CD8-positive, alpha-beta memory T cell (primary cell): ENCODE results near the gene DIPK1B. TPM values are rescaled to one million over a fixed set of nuclear protein-coding genes. Genes with fewer than 3 reads are reported as not detected.

Source experiments
- CTCF ChIA-PET: fragments of 350-600 bp; sonication (Branson Sonifier 250); formaldehyde crosslinking; loops from one replicate; lab custom pipeline; 2021; ENCODE audit warnings: antibody characterized with exemption; lab: Charles Lee
- POLR2A ChIA-PET: fragments of 350-600 bp; sonication (Branson Sonifier 250); formaldehyde crosslinking; loops from one replicate; lab custom pipeline; 2021; ENCODE audit warnings: antibody characterized with exemption; lab: Charles Lee
- DNase-seq, 5 donors: peaks; one replicate each; pipeline versions ENCODE4 v3.0.0 to v3.0.0-alpha.2; 2020 to 2022; ENCODE audit warnings: mixed read lengths in 1 of 5
- H3K27ac ChIP-seq: one replicate; pipeline ENCODE4 v1.7.0; 2013; ENCODE audit warnings: low read depth, mild to moderate bottlenecking, low read length, moderate library complexity
- H3K27me3 ChIP-seq: 2 replicates; pipeline ENCODE4 v1.7.0; 2013; ENCODE audit warnings: low read length, mild to moderate bottlenecking; ENCODE audit not compliant: insufficient read depth, poor library complexity, severe bottlenecking
- H3K36me3 ChIP-seq: 2 replicates; pipeline ENCODE4 v1.7.0; 2013; ENCODE audit warnings: mild to moderate bottlenecking, low read length, moderate library complexity; ENCODE audit not compliant: insufficient read depth
- H3K4me1 ChIP-seq: 2 replicates; pipeline ENCODE4 v1.7.0; 2013; ENCODE audit warnings: mild to moderate bottlenecking, low read length, moderate library complexity; ENCODE audit not compliant: insufficient read depth
- H3K4me3 ChIP-seq: 2 replicates; pipeline ENCODE4 v1.7.0; 2013; ENCODE audit warnings: mild to moderate bottlenecking, low read length
- H3K9me3 ChIP-seq: 2 replicates; pipeline ENCODE4 v1.7.0; 2013; ENCODE audit warnings: mild to moderate bottlenecking, low read length
- H3K27ac Mint-ChIP-seq, 8 donors: one replicate each; pipeline ENCODE4 v1.8.0; 2020 to 2021; ENCODE audit warnings: mixed read lengths in 8 of 8, mild to moderate bottlenecking in 6 of 8, inconsistent platforms in 3 of 8, moderate library complexity in 3 of 8
- H3K27me3 Mint-ChIP-seq, 2 donors: one replicate each; pipeline ENCODE4 v1.8.0; 2020 to 2021; ENCODE audit warnings: mixed read lengths in 2 of 2, mild to moderate bottlenecking in 1 of 2, moderate library complexity in 1 of 2
- H3K36me3 Mint-ChIP-seq, 3 donors: one replicate each; pipeline ENCODE4 v1.8.0; 2020 to 2021; ENCODE audit warnings: mixed read lengths in 3 of 3, inconsistent platforms in 1 of 3, mild to moderate bottlenecking in 1 of 3
- H3K4me1 Mint-ChIP-seq, 3 donors: one replicate each; pipeline ENCODE4 v1.8.0; 2020 to 2021; ENCODE audit warnings: mixed read lengths in 3 of 3, inconsistent platforms in 1 of 3, mild to moderate bottlenecking in 1 of 3
- H3K4me3 Mint-ChIP-seq, 7 donors: one replicate each; pipeline ENCODE4 v1.8.0; 2020 to 2021; ENCODE audit warnings: mixed read lengths in 7 of 7, mild to moderate bottlenecking in 6 of 7, moderate library complexity in 4 of 7, inconsistent platforms in 2 of 7
- H3K9me3 Mint-ChIP-seq, 5 donors: one replicate each; pipeline ENCODE4 v1.8.0; 2020 to 2022; ENCODE audit warnings: mixed read lengths in 5 of 5, mild to moderate bottlenecking in 3 of 5, moderate library complexity in 2 of 5, inconsistent platforms in 1 of 5
- polyA plus RNA-seq: library from polyadenylated mRNA; unstranded; fragments of 300-500 nt; fragmentation: Illumina TruSeq; gene quantifications from one replicate; pipeline ENCODE4 v1.2.3, GENCODE V29; 2021
- total RNA-seq, 2 experiments: library from RNA; stranded (reverse); gene quantifications; one replicate each; pipeline ENCODE4 v1.2.3, GENCODE V29; 2021

DIPK1B gene
- total and polyA plus RNA-seq, 3 experiments from 2014 or later, result not detected

- Histone ChIP-seq H3K9me3 (peaks cover 9% of the 10 kb centered on the region), H3K4me1 (no peaks in the 10 kb centered on the region), H3K27ac (no peak overlapping the region), H3K4me3 (no peak overlapping the region), H3K27me3 (no peaks in the 10 kb centered on the region), H3K36me3 (no peaks in the 10 kb centered on the region)
- POLR2A ChIA-PET, result no interaction called here
- Mint-ChIP-seq H3K27me3 (peaks cover 8 to 10% of the 10 kb centered on the region in 2 donors), H3K9me3 (peaks cover 14 to 21% (median 15%) of the 10 kb centered on the region in 5 donors), H3K27ac (no peak overlapping the region), H3K4me3 (no peak overlapping the region), H3K36me3 (peaks cover 0 to 12% (median 0%) of the 10 kb centered on the region in 3 donors), H3K4me1 (no peaks in the 10 kb centered on the region)
- CTCF ChIA-PET, result interaction anchor here (1.3 kb wide), 1 partner anchor 9 kb away, joined by 3 read pairs; the partner anchor contains the start of gene LCN8
- DNase-seq, result no peak
Measured at GRCh38 chr9:136748666-136749611, 36.6 kb downstream of the DIPK1B start.

- no peaks in the 10 kb centered on the region for H3K4me1 Mint-ChIP-seq
- no peak for DNase-seq
- H3K27me3 Mint-ChIP-seq, result peaks cover 8 to 12% of the 10 kb centered on the region in 2 donors
- no peak overlapping the region for H3K4me3 Mint-ChIP-seq
- no peaks in the 10 kb centered on the region for H3K36me3 ChIP-seq
- ChIA-PET CTCF (no interaction called here), POLR2A (no interaction called here)
- no peak overlapping the region for H3K4me3 ChIP-seq
- peak overlapping the region in 1 of 8 donors; percentile 54 for H3K27ac Mint-ChIP-seq
- H3K27ac ChIP-seq, result no peak overlapping the region
- no peaks in the 10 kb centered on the region for H3K4me1 ChIP-seq
- H3K27me3 ChIP-seq, result no peaks in the 10 kb centered on the region
- peaks cover 15 to 21% (median 16%) of the 10 kb centered on the region in 5 donors for H3K9me3 Mint-ChIP-seq
- H3K9me3 ChIP-seq, result peaks cover 9% of the 10 kb centered on the region
- peaks cover 0 to 12% (median 0%) of the 10 kb centered on the region in 3 donors for H3K36me3 Mint-ChIP-seq
Measured at GRCh38 chr9:136750526-136750925, 38.2 kb downstream of the DIPK1B start.

- DNase-seq, result no peak
- Mint-ChIP-seq H3K27ac (no peak overlapping the region), H3K4me3 (no peak overlapping the region), H3K27me3 (peaks cover 8 to 18% of the 10 kb centered on the region in 2 donors), H3K36me3 (peaks cover 0 to 12% (median 0%) of the 10 kb centered on the region in 3 donors), H3K4me1 (no peaks in the 10 kb centered on the region), H3K9me3 (peaks cover 15 to 21% (median 19%) of the 10 kb centered on the region in 5 donors)
- POLR2A ChIA-PET, result no interaction called here
- Histone ChIP-seq H3K9me3 (peaks cover 9% of the 10 kb centered on the region), H3K36me3 (no peaks in the 10 kb centered on the region), H3K4me1 (no peaks in the 10 kb centered on the region), H3K27me3 (no peaks in the 10 kb centered on the region), H3K4me3 (no peak overlapping the region), H3K27ac (no peak overlapping the region)
- CTCF ChIA-PET, result interaction anchor here (1.2 kb wide), 1 partner anchor 15 kb away, joined by 3 read pairs; no protein-coding TSS in a partner anchor
Measured at GRCh38 chr9:136751244-136751643, 38.9 kb downstream of the DIPK1B start.

GRCh38 chr9:136751814-136752213 is 39.4 kb downstream of the DIPK1B start:
- Histone ChIP-seq H3K9me3 (peaks cover 9% of the 10 kb centered on the region), H3K27ac (no peak overlapping the region), H3K27me3 (no peaks in the 10 kb centered on the region), H3K4me1 (no peaks in the 10 kb centered on the region), H3K36me3 (no peaks in the 10 kb centered on the region), H3K4me3 (no peak overlapping the region)
- Mint-ChIP-seq H3K9me3 (peaks cover 15 to 22% (median 19%) of the 10 kb centered on the region in 5 donors), H3K36me3 (peaks cover 0 to 12% (median 0%) of the 10 kb centered on the region in 3 donors), H3K27me3 (peaks cover 8 to 19% of the 10 kb centered on the region in 2 donors), H3K4me1 (no peaks in the 10 kb centered on the region), H3K27ac (no peak overlapping the region), H3K4me3 (no peak overlapping the region)
- POLR2A ChIA-PET, result no interaction called here
- no peak for DNase-seq
- CTCF ChIA-PET, result interaction anchor here (1.2 kb wide), 1 partner anchor 15 kb away, joined by 3 read pairs; no protein-coding TSS in a partner anchor

- H3K36me3 Mint-ChIP-seq, result peaks cover 0 to 12% (median 0%) of the 10 kb centered on the region in 3 donors
- Histone ChIP-seq H3K27ac (no peak overlapping the region), H3K4me3 (no peak overlapping the region), H3K27me3 (no peaks in the 10 kb centered on the region), H3K4me1 (no peaks in the 10 kb centered on the region), H3K36me3 (no peaks in the 10 kb centered on the region), H3K9me3 (peaks cover 9% of the 10 kb centered on the region)
- DNase-seq, result no peak
- ChIA-PET POLR2A (no interaction called here), CTCF (no interaction called here)
- H3K27ac Mint-ChIP-seq, result no peak overlapping the region
- H3K4me3 Mint-ChIP-seq, result no peak overlapping the region
- H3K4me1 Mint-ChIP-seq, result no peaks in the 10 kb centered on the region
- H3K27me3 Mint-ChIP-seq, result peaks cover 5 to 14% of the 10 kb centered on the region in 2 donors
- peaks cover 15 to 22% (median 19%) of the 10 kb centered on the region in 5 donors for H3K9me3 Mint-ChIP-seq
Measured at GRCh38 chr9:136753371-136754058, 41.1 kb downstream of the DIPK1B start.

GRCh38 chr9:136754059-136754572 is 41.7 kb downstream of the DIPK1B start:
- Histone ChIP-seq H3K27me3 (no peaks in the 10 kb centered on the region), H3K9me3 (peaks cover 9% of the 10 kb centered on the region), H3K27ac (no peak overlapping the region), H3K4me1 (no peaks in the 10 kb centered on the region), H3K36me3 (no peaks in the 10 kb centered on the region), H3K4me3 (no peak overlapping the region)
- ChIA-PET CTCF (no interaction called here), POLR2A (no interaction called here)
- Mint-ChIP-seq H3K36me3 (peaks cover 0 to 12% (median 0%) of the 10 kb centered on the region in 3 donors), H3K27ac (no peak overlapping the region), H3K4me3 (no peak overlapping the region), H3K4me1 (no peaks in the 10 kb centered on the region), H3K9me3 (peaks cover 15 to 22% (median 19%) of the 10 kb centered on the region in 5 donors), H3K27me3 (peaks cover 5 to 14% of the 10 kb centered on the region in 2 donors)
- DNase-seq, result no peak

- POLR2A ChIA-PET, result no interaction called here
- Histone ChIP-seq H3K9me3 (peaks cover 9% of the 10 kb centered on the region), H3K27me3 (no peaks in the 10 kb centered on the region)
Measured at GRCh38 chr9:136754626-136755301, 42.4 kb downstream of the DIPK1B start.

More at GRCh38 chr9:136754626-136755301, 42.4 kb downstream of the DIPK1B start:
- peaks cover 15 to 22% (median 19%) of the 10 kb centered on the region in 5 donors for H3K9me3 Mint-ChIP-seq
- no peak overlapping the region for H3K27ac Mint-ChIP-seq
- no peak overlapping the region for H3K4me3 Mint-ChIP-seq
- Histone ChIP-seq H3K36me3 (no peaks in the 10 kb centered on the region), H3K27ac (no peak overlapping the region), H3K4me3 (no peak overlapping the region), H3K4me1 (no peaks in the 10 kb centered on the region)
- H3K4me1 Mint-ChIP-seq, result no peaks in the 10 kb centered on the region
- no peak for DNase-seq
- peaks cover 6 to 18% of the 10 kb centered on the region in 2 donors for H3K27me3 Mint-ChIP-seq
- CTCF ChIA-PET, result no interaction called here
- H3K36me3 Mint-ChIP-seq, result peaks cover 0 to 12% (median 0%) of the 10 kb centered on the region in 3 donors
